ENCODE measurements around the gene DCP1A.

Gene DCP1A

DNA sequence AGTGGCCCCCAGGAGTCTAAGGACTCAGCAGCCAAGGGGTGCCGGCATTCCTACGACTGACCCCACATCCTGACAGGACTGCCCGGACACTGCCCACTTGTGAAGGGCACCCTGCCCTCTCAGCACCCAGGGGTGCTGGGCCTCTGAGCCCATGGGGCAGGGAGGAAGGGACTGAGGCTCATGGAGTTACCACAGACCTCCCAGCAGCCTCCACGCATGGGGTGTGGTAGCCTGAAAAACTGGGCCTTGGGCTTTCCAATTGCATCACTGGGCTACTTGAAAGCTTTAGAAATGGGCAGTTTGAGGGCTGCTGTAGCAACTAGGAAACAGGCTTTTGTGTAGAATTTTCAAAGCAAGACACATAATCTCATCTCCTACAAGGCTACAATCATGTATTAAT lies 104.7 kb downstream of the DCP1A start:
- no peak for DNase-seq

DNA sequence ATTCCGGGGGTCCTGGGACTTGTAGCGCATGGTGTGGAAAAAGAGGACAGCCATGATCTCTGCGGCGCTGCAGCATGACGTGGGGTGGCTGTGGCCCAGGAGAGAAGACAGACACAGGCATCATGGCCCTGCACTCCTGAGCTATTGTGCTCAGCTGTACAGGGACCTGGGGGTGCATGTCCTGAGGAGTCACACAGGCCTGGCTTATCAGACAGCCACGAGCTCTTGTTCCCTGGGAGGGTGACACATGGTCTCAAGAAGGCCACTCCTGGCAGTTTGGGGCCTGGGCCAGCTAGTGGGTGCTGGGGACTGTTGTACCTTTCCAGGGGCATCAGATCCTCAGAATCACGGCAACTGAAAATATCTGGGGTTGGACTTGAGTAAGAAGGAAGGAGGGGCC lies 105.2 kb downstream of the DCP1A start:
- DNase-seq = no peak

DNA sequence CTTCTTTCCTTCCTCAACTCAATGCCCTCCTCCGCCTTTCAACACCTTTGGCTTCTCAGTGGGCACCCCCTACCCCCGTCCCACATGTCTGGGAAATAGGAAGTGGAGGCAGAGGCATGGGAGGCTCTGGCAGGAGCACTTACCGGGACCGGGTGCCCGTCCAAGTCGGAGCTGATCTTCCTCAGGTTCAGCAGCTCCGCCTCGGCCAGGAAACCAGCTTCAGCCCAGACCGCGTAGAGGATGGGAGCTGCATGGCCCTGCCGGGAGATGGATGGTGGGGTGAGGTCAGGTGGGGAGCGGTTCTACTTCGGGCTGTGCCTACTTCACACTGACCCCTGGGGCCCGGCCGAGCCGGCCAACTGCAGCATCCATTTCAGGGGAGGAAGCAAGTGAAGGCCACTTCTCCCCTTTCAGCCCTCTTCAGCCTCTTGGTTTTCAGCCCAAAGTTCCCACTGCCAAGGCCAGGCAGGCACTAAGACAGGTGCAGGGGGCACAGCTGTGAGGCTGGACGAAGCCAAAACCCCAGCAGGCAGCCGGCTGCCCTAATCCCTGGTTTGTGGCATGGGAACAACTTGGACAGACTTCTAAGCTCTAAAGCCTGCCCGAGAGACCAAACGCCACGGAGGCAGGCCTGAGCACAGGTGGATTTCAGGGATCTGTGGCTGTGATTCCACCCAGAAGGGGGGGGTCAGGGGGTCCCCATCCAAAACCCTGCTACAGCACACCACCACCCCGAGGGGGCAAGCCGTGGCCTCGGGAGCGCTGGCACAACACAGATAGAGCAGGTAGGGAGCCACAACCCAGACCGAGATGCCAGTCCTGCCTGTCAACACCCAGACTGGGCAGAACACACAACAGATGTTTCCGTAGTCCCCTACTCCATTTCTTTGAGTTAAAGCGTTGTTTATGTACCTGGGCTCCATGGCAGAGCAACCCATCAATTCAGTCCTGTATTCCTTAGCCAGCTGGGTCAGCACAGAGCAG lies 106.1 kb downstream of the DCP1A start:
- no peak for DNase-seq

DNA sequence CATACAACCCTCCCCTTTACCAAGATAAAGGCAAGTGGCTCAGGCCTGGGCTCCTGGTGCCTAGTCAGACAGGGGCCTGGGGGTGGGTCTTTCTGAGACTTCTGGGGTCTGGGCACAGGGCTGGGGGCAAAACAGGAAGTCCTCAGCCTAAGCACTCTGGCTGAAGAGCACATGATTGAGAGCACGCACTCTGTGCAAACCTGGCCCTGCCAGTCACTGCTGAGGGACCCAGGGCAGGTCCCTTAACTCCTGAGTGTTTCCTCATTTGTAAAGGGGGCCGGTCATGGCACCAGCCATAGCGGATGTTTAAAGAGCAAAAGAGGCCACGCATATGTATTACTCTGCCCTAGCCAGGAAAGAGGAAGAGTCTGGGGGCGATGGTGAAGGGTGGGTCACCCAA lies 107.5 kb downstream of the DCP1A start:
- DNase-seq = no peak

DNA sequence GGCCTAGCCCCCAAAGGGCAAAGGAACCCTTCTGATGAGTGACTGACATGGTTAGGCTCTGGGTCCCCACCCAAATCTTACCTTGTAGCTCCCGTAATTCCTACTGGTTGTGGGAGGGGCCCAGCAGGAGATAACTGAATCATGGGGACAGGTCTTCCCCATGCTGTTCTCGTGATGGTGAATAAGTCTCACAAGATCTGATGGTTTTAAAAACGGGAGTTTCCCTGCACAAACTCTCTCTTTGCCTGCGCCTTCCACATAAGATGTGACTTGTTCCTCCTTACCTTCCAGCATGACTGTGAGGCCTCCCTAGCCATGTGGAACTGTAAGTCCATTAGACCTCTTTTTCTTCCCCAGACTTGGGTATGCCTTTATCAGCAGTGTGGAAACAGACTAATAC lies 108.5 kb downstream of the DCP1A start:
- no peak for DNase-seq

DNA sequence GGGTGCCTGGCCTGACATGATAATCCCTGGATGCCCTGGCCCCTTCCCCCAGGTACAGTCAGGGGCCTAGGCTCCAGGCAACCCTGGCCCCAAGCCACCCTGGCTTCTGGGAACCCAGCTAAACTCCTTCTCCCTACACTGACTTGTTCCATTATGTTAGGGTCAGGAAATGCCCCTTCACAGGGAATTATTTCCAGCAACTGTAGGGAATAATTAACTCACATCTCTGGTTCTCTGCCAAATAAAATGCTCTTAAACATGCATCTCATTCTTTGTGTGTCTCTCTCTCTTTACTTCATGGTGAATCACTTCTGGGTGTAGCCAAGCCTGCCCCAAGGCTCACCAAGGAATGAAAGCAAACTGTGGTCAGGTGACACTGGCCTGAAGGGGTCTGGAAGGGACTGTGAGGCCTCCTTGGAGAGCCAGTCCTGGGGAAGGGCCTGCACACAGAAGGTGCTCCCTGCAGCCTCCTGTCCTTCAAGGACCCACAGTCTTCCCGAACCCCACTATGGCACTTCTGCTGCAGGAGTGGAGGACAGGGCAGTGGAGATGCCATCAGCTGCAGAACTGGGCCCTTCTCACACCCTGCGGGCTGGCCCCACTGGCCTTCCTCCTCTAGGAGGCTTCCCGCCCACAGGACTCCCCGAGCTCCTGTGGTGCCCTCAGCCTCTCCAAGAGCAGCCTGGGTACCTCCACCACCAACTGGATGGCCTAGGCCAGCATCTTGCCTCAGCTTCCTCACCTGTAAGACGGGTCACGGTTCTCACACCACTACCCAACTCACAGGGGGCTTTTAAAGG lies 109.1 kb downstream of the DCP1A start:
- no peak for DNase-seq

DNA sequence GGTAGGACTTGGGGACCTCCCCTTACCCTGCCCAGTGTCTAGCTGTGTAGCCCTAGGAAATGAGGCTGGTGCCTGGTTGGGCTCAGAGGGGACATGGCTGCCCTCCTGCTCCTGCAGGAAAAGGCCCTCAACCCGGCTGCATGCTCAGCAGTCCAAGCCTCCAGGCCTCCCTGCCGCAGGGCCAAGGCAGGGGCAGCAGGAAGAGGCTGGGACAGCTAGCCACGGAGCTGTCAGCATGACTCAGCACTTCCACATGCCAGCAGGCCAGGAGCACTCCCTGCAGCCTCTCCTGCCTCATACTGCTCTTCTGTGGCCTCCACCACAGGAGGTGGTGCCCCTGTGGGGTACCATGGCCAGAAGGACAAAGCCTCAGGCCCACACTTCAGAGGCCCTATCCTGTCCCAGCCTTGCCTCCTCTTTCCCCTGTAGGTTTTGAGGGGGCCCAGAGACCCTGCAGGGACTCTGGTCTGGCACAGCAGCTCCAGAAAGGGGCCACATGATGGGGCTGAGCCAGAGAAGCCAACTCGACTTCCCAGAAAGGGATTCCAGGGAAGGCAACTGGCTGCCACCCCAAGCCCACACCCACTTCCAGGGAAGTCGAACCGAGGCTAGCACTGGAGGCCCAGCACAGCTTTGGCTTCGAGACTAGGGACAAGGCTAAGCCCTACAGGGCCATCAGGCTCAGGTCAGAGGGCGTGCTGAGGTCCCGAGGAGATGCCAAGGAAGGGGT lies 111.1 kb downstream of the DCP1A start:
- DNase-seq = peak; percentile 52

DNA sequence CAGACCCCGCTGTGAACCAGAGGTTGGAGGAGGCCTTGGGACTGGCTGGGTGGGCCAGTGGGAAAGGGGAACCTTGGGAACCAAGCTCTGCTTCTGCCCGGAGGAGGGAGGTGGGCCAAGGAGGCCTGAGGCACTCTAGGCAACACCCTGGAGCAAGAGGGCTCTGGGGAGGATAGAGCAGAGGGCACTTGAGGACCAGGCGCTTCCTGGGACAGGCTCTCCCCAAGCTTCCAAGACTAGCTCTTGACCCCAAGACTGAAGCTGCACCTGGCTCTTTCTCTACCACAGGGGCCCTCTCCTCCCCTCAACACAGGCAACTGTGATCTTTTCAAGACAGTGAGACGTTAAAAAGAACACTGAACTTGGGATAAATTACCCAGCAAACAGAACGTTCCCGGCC lies 111.8 kb downstream of the DCP1A start:
- DNase-seq = no peak

DNA sequence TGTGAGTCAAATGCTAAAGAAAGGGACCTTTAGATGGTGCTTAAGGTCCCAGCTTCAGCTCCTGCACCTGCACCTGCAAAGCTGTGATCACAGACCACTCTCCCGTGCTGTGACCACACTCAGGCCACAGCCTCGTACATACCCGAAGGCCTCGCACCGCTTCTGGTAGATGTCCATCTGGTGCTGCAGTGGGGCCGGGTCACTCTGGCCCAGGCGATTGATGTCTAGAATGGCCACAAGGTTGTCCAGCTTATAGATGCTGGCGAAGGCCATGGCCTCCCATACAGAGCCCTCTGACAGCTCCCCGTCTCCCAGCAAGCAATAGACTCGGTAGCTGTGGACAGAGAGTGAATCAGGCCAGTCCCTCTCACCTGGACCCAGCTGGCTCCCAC lies 112.5 kb downstream of the DCP1A start:
- DNase-seq = no peak

DNA sequence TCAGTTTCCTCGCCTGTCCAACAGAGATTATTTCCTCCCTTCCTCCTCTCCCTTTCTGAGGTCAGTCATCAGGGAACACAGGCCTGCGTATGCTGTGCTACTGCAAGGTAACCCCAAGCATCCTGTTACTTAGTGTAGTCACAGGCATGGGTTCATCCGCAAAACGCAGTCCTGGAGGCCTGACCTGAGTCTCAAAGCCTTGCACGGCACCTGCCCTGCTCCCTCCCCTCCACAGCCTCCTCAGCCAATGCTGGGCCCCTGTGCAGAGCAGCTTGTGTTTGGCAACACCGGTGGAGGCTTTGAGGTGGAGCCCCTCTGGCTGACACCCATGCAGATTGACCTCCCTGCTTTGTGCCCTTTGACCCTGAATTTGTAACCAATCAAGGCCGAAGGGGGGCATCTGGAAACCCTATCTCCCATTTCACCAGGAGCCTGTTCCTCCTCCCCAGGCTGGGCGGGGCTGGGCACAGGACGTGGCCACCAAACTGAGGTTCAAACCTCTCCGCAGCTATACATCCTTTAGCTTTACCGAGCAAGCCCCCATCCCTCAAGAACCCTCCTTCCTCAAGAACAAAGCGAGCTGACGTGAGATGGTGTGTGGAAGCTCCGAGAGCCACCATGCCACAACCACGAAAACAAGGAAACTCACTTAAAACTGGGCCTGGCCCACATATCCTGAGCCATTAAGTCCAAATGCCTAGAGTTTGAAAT lies 113.1 kb downstream of the DCP1A start:
- DNase-seq = no peak
